Iris pigment epithelial cell (primary cell): ENCODE results near the gene IL11.
A peak's percentile ranks its signal among the peaks of the same experiment; 100 is the strongest.
"Not testable (repeated sequence)": the region's sequence is repeated elsewhere in the genome, so short reads cannot be mapped to it uniquely, and the experiment has no call there.

ENCODE experiments used
- DNase-seq: peaks from one replicate; pipeline ENCODE4 v3.0.0-alpha.2; 2011; ENCODE audit warnings: low read depth

The IL11 gene

DNA sequence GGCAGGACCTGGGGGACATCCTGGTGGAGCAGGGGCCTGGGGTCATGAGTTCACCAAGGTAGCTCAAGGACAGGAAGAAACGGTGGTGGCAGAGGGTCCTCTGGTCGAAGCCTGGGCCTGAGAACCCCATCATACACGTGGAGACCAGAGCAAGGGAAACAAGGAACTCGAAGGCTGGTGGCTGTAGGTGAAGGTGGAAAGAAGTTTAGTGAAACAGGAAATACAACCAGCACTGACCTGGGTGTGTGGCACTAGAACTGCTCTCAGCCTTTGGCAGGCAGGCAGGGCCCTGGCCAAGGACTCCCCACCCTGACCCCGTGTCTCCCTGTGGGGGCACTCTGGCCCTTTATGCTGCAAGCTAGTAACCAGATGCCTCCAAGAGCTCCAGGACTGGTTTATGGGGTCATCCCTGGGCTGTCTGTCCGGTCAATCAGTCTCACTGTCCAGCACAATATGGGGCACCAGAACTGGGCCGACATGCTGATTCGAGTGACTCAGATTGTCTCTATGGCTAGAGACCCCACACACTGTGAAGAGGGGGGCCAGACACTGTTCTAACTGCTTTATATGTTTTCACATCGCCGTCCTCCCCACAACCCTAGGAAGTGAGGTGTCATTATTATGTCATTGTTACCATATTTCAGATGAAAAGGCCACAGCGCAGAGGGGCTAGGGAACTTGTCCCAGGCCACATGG lies 19.5 kb downstream of the IL11 start:
- DNase-seq, result no peak

DNA sequence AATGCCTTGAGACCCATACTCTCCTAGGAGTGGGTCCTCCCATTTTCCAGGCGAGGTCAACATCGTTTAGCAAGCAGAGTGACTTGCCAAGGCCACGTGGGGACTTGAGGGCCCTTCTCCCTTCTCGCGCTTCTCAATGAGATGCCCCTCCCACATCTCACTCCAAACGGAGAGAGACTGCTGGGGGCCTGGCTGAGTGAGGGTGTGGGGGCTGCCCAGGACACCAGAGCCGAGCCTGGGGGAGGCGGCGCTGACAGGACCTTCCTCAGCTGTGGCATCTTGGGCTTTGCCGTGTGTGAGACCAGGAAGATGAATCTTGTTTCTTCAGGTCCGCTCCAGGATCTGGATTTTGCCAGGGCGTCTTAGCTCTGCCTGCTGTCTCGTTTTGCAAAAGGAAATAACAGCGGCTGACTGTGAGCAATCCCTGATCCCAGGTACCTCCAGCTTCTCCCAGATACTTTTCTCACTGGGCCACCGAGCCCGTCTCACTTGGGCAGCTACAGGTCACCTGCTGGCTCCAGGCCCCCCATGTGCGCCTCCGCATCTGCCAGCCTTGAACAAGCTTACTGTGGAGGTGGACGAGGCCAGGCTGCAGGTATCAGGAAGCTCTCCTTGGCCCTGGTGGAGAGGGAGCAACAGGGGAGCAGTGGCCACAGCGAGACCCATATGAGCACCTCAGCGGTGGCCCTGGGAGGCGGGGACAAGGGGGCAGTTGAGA lies 21.8 kb downstream of the IL11 start:
- DNase-seq, result no peak

DNA sequence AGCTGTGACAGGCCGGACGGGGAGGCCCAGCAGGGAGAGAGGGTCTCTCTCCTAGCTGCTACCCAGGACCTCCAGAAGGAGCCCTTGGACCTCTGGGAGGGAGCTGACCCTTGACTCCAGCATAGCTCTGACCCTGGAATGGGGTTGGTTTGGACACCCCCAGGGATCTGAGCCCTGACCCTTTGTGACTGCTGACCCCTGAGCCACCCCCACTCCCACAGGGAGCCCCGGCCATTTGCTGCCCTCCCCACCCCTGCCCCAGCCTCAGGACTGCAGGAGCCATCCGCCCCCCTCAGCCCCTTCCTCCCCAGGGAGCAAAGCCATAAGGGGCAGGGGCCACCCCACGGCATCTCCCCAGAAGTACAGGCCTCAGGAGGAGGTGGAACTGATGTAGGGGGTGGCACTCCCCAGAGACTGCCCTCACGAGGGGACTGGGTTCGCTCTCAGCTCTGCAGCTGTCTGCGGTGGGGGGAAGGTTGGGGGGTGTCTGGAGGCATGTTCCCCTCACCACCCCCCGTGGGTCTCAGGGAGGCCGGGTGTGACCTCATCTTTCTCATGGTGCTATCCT lies 22.7 kb downstream of the IL11 start:
- no peak for DNase-seq

DNA sequence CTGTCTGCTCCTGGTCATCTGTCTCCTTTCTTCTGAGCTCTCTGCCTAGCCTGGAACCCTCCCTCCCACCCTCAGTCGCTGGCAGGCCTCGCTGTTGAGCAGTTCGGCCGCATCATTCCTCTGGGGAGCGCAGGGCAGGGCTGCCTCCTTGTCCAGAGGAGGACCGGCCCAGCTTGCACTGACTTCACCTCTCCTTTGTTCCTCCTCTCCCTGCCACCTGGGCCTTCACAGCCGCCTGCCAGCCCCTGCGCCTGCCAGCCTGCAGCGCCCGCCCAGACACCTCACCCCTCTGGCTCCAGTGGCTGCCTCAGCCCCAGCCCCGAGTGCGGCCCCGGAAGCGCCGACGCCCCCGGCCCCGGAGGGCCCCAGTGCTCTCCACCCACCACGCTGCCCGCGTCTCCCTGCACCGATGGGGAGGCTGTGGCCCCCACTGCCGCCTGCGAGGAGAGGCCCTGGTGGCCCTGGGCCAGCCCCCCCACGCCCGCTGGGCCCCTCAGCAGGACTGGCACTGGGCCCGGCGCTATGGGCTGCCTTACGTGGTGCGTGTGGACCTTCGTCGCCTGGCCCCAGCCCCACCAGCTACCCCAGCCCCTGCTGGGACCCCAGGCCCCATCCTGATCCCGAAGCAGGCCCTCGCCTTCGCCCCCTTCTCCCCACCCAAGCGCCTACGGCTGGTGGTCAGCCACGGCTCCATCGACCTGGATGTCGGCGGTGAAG lies 23.4 kb downstream of the IL11 start:
- no peak for DNase-seq

DNA sequence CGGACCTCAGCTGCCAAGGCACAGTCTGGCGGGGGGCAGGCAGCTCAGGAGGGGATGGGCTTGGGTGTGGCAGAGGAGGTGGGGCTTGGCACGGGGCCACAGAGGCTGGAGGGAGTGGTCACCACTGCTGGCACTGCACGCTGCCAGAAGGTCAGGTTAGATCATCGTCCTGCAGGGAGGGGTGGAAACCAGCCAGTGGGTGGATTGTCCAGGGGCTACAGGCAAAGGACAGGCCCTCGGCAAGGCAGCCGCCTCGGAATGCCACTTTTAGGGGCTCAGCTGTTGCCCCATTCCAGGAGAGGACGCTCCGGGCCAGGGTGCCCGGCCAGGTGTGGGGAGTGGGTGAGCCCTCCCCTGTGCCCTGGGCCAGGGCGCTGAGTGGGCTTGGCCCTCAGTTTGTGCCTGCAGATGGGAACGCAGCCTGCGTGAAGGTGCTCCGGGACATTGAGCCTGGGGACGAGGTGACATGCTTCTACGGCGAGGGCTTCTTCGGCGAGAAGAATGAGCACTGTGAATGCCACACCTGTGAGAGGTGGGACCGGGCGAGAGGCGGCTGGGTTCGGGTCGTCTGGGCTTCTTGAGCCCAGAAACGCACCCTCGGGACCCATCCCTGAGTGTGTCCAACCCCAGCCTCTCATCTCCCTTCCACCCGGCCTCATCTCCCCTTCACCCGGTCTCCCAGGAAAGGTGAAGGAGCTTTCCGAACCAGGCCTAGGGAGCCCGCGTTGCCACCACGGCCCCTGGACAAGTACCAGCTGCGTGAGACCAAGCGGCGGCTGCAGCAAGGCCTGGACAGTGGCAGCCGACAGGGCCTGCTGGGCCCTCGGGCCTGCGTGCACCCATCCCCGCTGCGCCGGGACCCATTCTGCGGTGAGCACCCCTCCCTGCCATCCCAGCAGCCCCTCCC lies 24.2 kb downstream of the IL11 start:
- no peak for DNase-seq

DNA sequence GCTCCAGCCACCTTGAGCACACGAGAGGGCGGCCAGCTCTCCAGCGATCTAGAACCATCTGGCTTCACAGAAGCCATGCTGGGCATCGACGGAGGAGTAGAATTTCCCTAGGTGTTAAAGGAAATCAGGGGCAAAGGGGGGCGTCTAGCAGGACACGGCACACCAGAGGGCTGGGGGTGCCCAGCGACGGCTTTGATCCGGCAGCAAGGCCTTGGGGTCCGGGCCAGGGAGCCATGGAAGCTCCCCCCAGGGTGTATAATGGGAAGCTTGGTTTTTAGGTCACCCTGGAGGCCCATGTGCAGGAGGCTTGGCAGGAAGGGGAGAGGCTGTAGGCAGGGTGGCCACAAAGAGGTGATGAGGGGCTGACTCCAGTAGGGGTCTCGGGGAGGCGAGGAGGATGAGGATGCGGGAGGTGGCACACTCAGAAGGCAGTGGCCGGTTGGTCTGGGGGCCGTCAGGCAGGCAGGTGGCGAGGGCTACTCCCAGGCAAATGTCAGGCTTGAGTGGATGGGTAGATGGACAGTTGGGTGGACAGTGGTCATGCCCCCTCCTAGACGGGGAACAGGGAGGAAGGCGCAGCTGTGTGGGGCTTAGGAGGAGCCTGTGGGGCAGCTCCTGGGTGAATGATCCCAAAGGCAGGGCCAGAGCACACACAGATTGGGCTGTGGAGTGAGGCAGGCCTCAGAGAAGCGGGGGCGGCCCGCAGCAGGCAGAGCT lies 25.0 kb downstream of the IL11 start:
- no peak for DNase-seq

DNA sequence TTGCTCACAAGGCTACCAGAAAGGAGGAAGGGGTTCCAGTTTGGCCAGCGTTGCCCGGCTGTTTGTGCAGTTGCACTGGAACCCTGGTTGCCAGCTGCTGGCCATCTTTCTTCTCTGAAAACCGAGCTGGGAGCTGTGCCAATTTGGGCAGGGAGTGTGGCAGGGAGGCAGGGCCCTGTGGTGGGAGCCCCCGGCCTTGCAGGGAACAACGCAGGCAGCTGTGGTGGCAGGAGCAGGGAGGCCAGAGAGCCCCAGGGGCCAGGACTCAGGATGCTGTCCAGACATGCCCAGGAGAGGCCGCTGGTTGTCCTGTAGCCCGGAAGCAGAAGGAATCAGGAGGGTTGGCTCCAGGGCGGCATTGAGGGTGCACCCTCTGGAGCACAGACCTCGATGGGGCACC lies 25.8 kb downstream of the IL11 start:
- no peak for DNase-seq

DNA sequence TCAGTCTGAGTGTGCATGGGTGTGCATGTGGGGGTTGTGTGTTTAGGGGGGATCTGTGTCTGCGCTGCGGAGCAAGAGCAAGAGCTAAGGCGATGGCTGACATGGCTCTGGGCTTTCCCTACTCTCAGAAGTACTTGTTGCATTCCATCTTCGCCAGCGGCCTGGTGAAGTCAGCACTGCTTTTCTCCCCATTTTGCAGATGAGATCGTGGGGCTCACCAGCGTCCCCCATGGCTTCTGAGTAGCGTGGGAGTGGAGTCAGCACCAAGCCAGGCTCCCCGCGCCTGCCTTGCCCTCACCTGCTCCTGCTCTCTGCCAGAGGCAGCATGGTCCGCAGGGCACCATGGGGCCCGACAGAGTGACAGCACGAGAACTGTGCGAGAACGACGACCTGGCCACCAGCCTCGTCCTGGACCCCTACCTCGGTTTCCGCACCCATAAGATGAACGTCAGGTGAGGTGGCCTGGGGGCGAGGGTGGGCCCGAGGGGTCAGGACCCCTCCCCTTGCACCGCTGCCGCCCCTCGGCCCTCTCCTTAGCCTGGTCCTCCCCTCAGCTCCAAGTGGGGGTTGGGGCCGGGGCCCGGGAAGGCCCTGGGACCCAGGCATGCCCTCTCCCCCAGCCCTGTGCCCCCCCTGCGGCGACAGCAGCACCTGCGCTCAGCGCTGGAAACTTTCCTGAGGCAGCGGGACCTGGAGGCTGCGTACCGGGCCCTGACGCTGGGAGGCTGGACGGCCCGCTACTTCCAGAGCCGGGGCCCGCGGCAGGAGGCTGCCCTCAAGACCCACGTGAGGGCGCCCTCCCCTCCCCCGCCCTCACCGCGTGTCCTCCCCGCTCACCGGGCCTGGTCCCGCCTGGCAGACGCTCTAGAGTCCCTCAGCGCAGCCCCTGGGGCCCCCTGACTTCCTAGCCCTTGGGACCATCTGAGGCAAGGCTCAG lies 28.4 kb downstream of the IL11 start:
- DNase-seq, result no peak

DNA sequence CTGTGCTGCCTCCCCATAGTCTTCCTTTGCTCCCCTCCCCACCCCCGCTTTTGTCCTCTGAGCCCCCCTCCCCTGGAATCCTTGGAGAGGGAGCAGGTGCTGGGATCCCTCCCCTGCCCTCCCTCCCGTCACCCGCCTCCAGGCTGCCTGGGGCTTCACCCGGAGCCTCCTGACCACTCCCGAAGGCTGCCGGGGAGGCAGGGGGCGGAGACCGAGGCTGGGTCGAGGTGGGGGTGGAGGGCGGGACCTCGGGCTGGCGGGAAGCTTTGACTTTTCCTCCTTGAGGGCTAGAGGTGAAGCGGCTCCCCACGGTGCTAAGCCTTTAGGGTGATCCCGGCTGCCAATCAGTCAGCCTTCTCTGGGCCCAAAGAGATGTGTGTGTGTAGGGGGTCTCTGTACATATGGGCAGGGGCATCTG lies 29.1 kb downstream of the IL11 start:
- DNase-seq, result peak; percentile 60

DNA sequence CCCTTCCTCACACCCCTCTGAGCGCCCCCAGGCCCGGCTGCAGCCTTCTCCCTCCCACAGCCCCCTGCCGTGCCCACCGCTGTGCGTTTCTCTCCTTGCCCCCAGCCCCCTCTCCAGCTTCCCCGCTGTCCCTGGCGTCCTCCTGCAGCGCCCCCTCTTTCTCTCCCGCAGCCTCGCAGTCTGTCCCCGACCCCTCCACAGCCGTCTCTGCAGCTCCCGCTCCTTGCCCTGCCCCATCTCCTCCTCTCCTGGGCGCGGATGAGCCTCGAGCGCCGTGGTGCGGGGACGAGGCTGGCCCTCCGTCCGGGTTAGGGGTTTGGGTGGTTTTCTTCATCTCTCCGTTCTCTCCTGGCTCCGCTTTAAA lies 29.5 kb downstream of the IL11 start:
- no peak for DNase-seq

DNA sequence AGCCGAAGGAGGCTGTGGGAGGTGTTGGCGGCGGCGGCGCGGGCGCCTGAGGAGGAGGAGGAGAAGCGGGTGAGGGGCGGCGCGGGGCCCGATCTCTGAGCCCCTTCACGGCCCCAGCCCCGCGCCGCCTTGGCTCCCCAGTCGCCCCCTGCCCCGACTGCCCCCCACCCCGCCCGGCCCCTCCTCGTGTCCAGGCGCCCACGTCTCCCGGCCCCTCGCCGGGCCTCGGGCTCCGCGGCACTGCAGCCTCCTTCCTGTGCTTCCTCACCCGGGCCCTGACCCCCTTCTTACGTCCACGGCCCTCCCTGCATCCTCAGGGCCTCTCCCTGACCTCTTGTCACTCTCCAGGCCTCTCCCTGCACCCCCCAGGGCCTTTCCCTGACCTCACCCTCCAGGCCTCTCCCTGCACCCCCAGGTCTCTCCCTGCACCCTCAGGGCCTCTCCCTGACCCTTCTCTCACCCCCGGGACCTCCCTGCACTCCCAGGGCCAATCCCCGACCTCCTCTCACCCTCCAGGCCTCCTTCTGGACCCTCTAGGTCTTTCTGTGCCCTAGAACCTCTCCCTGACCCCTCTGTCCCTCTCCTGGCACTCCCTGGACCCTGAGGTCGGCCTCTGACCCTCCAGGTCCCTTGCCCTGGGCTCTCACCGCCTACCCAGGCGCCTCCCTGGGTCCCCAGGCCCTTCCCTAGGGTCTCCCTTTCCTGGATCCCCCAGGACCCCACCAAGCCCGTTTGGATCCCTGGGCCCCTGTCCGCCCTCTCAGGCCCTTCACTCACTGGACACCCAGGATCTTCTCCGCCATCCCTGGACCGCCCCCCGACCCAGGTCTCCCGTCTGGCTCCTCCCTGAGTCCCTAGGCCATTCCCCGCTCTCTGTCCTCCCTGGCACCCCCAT lies 30.1 kb downstream of the IL11 start:
- DNase-seq, result no peak

DNA sequence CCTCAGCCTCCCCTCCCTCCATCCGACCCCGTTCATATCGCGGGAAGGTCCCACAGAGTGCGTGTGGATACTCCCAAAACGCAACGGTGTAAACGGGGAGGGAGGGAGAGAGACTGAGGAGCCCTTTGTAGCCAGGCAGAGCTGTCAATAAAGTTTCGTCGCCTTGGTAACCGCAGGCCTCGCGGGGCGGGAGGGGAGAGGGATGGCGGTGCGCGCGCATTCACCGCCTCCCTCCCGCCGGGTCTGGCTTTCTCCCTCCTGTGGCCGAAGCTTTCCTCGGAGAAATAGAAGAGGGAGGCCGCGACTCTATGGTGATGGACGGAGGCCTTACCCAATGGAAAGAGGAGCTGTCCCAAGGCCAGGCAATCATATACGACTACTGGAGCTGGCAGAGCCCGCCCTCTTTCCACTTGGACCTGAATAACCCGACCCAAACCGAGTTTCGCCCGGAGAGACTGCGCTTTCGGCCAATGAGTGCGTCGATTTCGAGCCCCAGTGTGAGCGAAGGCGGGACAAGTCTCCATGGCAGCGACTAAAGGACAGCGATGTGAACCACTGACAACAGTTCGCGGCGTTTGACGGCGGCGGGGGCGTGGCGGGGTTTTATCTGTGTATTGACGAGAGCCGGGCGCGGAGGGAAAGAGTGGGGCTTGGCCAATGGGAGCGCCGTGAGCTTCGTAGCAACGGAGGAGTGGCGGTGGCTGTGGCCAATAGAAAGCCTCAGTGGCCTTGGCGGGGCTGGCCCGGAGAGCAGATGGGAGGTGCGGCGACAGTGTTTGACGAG lies 31.0 kb downstream of the IL11 start, which contains the start of gene KMT5C:
Gene KMT5C (plus strand): TSS at position 772 of the 784 bp plus-strand sequence. CDS start 2,061 bp downstream, outside the sequence.
- DNase-seq, result peak; percentile 100

DNA sequence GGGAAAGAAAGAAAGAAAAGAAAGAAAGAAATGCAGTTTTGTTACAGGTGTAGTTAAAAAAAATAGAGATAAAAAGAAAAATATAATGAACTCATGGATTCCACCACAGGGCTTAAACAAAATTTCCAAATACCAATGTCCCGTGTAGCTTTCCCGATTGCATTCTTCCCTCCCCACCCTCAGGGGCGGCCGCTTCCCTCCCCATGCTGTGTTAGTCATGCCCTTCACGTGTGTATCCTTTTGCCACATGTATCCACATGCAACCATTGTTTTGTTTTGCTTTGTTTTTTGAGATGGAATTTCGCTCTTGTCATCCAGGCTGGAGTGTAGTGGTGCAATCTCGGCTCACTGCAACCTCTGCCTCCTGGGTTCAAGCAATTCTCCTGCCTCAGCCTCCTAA lies 34.2 kb downstream of the IL11 start:
- DNase-seq, result no peak

DNA sequence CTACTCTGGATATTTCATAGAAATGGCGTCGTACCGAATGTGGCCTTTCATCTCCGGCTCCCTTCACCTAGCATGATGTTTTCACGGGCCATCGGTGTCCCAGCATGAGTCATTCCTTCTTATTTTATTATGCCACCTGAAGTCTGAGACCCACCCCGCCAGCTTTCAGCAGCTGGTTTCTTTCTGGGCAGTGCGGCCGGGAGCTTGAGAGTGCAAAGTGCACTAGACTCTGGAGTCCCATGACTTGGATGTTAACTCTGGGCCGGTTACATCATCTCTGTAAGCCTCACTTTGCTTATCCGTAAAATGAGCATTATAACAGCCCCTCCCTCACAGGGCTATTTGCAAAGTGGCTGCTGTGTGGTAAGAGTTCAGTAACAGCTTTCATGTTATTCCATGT lies 36.4 kb downstream of the IL11 start:
- DNase-seq, result no peak

DNA sequence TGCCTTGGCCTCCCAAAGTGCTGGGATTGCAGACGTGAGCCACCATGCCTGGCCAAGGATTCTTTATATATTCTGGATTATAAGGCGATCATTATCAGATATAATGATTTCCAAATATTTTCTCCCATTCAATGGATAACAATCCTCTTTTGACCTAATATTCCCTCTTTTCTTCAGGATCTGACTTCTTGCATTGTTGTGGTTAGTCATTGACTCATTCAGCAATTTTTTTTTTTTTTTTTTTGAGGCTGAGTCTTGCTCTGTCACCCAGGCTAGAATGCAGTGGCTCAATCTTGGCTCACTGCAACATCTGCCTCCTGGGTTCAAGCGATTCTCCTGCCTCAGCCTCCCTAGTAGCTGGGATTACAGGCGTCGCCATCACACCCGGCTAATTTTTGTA lies 40.5 kb downstream of the IL11 start:
- DNase-seq, result not testable (repeated sequence)

DNA sequence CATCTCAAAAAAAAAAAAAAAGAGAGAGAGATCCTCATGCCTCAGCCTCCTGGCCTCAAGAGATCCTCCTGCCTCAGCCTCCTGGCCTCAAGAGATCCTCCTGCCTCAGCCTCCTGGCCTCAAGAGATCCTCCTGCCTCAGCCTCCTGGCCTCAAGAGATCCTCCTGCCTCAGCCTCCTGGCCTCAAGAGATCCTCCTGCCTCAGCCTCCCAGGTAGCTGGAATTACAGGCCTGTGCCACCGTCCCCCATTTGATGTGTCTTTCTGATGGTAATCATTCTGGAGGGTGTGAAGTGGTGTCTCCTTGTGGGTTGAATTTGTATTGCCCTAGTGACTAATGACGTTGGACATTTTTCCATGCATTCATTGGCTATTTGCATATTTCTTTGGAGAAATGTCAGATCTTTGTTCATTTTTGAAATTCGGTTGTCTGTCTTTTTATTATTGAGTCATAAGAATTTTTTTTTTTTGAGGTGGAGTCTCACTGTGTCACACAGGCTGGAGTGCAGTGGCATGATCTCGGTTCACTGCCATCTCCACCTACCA lies 41.4 kb downstream of the IL11 start:
- not testable (repeated sequence) for DNase-seq

DNA sequence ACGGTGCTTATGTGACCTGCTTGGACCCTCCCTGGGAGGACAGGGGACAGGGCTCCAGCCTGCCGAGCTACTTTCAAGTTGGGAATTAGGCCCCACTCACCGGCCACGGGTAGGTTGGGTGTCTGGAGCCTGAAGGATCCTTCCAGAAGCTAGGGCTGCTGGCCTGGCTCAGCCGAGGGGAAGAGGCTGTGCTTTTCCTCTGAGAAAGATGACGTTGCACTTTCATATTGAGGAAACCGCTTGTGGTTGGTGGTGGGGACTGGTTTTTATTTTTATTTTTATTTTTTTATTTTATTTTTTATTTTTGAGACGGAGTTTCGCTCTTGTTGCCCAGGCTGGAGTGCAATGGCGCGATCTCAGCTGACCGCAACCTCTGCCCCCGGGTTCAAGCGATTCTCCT lies 45.1 kb downstream of the IL11 start, which contains the start of gene TMEM150B:
Gene TMEM150B (minus strand): TSS at position 170 of the 400 bp plus-strand sequence. CDS start 4,305 bp downstream, outside the sequence.
- no peak for DNase-seq

DNA sequence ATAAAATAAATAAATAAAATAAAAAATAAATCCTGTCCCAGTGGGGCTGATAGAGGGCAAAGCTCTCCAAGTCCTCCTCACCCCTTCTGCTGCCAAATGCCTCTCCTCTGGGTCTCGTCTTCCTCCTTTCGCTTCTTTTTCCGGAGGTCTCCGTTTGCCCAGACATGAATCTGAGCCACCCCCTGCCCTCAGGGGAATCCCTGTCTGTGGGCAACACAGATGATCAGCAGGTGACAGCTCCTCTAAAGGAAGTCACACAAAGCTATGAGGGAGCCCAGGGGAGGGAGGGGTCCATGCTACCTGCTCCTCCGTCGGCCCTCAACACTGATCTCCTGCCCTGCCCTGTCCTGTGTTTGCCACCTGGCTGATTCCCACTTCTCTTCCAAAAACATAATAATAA lies 45.6 kb downstream of the IL11 start:
- no peak for DNase-seq
